H9 (cell line): ENCODE measurements around the gene CLCNKA. TPM values are rescaled to one million over a fixed set of nuclear protein-coding genes. Genes with fewer than 3 reads are reported as not detected.

Experiments used
- DNase-seq: peaks from one replicate; pipeline ENCODE4 v3.0.0-alpha.2; 2017
- H2AFZ ChIP-seq: one replicate; pipeline ENCODE4 v1.6.1; 2013; ENCODE audit warnings: mild to moderate bottlenecking, low read length, control low read depth, moderate library complexity
- H2AK5ac ChIP-seq: 2 replicates; pipeline ENCODE4 v1.6.1; 2013; ENCODE audit warnings: low read length, control low read depth, mixed read lengths; ENCODE audit not compliant: insufficient read length
- H2BK120ac ChIP-seq: one replicate; pipeline ENCODE4 v1.6.1; 2013; ENCODE audit warnings: low read depth, mild to moderate bottlenecking, low read length, control low read depth, inconsistent platforms; ENCODE audit not compliant: poor library complexity, severe bottlenecking
- H2BK12ac ChIP-seq: 2 replicates; pipeline ENCODE4 v1.6.1; 2013; ENCODE audit warnings: low read length, control low read depth, mixed read lengths, low read depth; ENCODE audit not compliant: insufficient read length
- H2BK15ac ChIP-seq: 2 replicates; pipeline ENCODE4 v1.6.1; 2013; ENCODE audit warnings: low read depth, low read length, control low read depth
- H2BK20ac ChIP-seq: one replicate; pipeline ENCODE4 v1.6.1; 2013; ENCODE audit warnings: low read depth, mild to moderate bottlenecking, low read length, control low read depth, inconsistent platforms; ENCODE audit not compliant: poor library complexity, severe bottlenecking
- H2BK5ac ChIP-seq: 2 replicates; pipeline ENCODE4 v1.6.1; 2013; ENCODE audit warnings: low read length, control low read depth, mixed read lengths; ENCODE audit not compliant: insufficient read length
- H3K14ac ChIP-seq: 2 replicates; pipeline ENCODE4 v1.6.1; 2013; ENCODE audit warnings: low read length, control low read depth; ENCODE audit not compliant: insufficient read depth
- H3K18ac ChIP-seq: 2 replicates; pipeline ENCODE4 v1.6.1; 2013; ENCODE audit warnings: low read depth, mild to moderate bottlenecking, mixed read lengths, low read length, control low read depth; ENCODE audit not compliant: insufficient read length
- H3K23ac ChIP-seq: 2 replicates; pipeline ENCODE4 v1.6.1; 2013; ENCODE audit warnings: low read length, control low read depth, mixed read lengths, low read depth; ENCODE audit not compliant: insufficient read length
- H3K23me2 ChIP-seq: 2 replicates; pipeline ENCODE4 v1.6.1; 2013; ENCODE audit warnings: low read depth, mild to moderate bottlenecking, mixed read lengths, low read length, control low read depth; ENCODE audit not compliant: insufficient read length, poor library complexity, severe bottlenecking
- H3K27ac ChIP-seq: 2 replicates; pipeline ENCODE4 v1.5.1; 2013; ENCODE audit warnings: low read length, control low read depth, mixed read lengths, low read depth; ENCODE audit not compliant: insufficient read length
- H3K27me3 ChIP-seq: 2 replicates; pipeline ENCODE4 v1.6.1; 2013; ENCODE audit warnings: low read length, control low read depth, inconsistent platforms; ENCODE audit not compliant: insufficient read depth
- H3K4ac ChIP-seq: 2 replicates; pipeline ENCODE4 v1.6.1; 2013; ENCODE audit warnings: low read depth, mild to moderate bottlenecking, control low read depth, inconsistent platforms, low read length, moderate library complexity
- H3K4me1 ChIP-seq: 2 replicates; pipeline ENCODE4 v1.6.1; 2013; ENCODE audit warnings: low read length, control low read depth, inconsistent platforms; ENCODE audit not compliant: insufficient read depth
- H3K4me2 ChIP-seq: 2 replicates; pipeline ENCODE4 v1.6.1; 2013; ENCODE audit warnings: low read length, control low read depth, mixed read lengths; ENCODE audit not compliant: insufficient read length, insufficient read depth
- H3K56ac ChIP-seq: 2 replicates; pipeline ENCODE4 v1.6.1; 2013; ENCODE audit warnings: low read depth, mild to moderate bottlenecking, mixed read lengths, low read length, control low read depth; ENCODE audit not compliant: insufficient read length
- H3K79me1 ChIP-seq: 2 replicates; pipeline ENCODE4 v1.6.1; 2013; ENCODE audit warnings: low read depth, mild to moderate bottlenecking, moderate library complexity, low read length, control low read depth, inconsistent platforms; ENCODE audit not compliant: insufficient read depth, poor library complexity, severe bottlenecking
- H3K79me2 ChIP-seq: 2 replicates; pipeline ENCODE4 v1.6.1; 2013; ENCODE audit warnings: low read length, control low read depth, inconsistent platforms; ENCODE audit not compliant: insufficient read depth
- H3K9ac ChIP-seq: 2 replicates; pipeline ENCODE4 v1.6.1; 2013; ENCODE audit warnings: low read length, control low read depth, mixed read lengths; ENCODE audit not compliant: insufficient read length; ENCODE audit errors: extremely low read depth
- H3K9me3 ChIP-seq: one replicate; pipeline ENCODE4 v1.6.1; 2013; ENCODE audit warnings: low read depth, low read length, inconsistent platforms; ENCODE audit not compliant: control insufficient read depth
- H3T11ph ChIP-seq: one replicate; pipeline ENCODE4 v1.6.1; 2013; ENCODE audit warnings: mild to moderate bottlenecking, low read length, control low read depth, inconsistent platforms
- H4K20me1 ChIP-seq: one replicate; pipeline ENCODE4 v1.6.1; 2013; ENCODE audit not compliant: control insufficient read depth, insufficient read length, insufficient read depth
- H4K5ac ChIP-seq: 2 replicates; pipeline ENCODE4 v1.6.1; 2013; ENCODE audit warnings: low read depth, mild to moderate bottlenecking, mixed read lengths, low read length, control low read depth; ENCODE audit not compliant: insufficient read length
- H4K8ac ChIP-seq: replicated peaks from 2 replicates; pipeline ENCODE4 v1.6.1; 2013; ENCODE audit warnings: low read length, control low read depth, mixed read lengths, low read depth; ENCODE audit not compliant: insufficient read length
- H4K91ac ChIP-seq: 2 replicates; pipeline ENCODE4 v1.6.1; 2013; ENCODE audit warnings: low read depth, mild to moderate bottlenecking, moderate library complexity, mixed read lengths, low read length, control low read depth; ENCODE audit not compliant: insufficient read length
- H3K27ac Mint-ChIP-seq, 3 experiments: 2 replicates in 2 of 3; 3 replicates in 1 of 3; pipeline ENCODE4 v1.8.0; 2020 to 2021; ENCODE audit warnings: mixed read lengths in 3 of 3, mild to moderate bottlenecking in 1 of 3, moderate library complexity in 1 of 3
- H3K27me3 Mint-ChIP-seq: 2 replicates; pipeline ENCODE4 v1.8.0; 2021; ENCODE audit warnings: low read depth, mild to moderate bottlenecking, moderate library complexity, mixed read lengths
- H3K36me3 Mint-ChIP-seq, 3 experiments: 2 replicates in 2 of 3; 3 replicates in 1 of 3; pipeline ENCODE4 v1.8.0; 2020 to 2021; ENCODE audit warnings: low read depth in 3 of 3, mixed read lengths in 3 of 3; ENCODE audit not compliant: insufficient read depth in 1 of 3
- H3K4me1 Mint-ChIP-seq, 2 experiments: 2 replicates each; pipeline ENCODE4 v1.8.0; 2020; ENCODE audit warnings: mixed read lengths in 2 of 2
- H3K4me3 Mint-ChIP-seq, 2 experiments: 2 replicates in 1 of 2; 3 replicates in 1 of 2; pipeline ENCODE4 v1.8.0; 2020 to 2021; ENCODE audit warnings: mild to moderate bottlenecking in 2 of 2, mixed read lengths in 2 of 2, moderate library complexity in 1 of 2
- H3K9me3 Mint-ChIP-seq, 2 experiments: 2 replicates in 1 of 2; 3 replicates in 1 of 2; pipeline ENCODE4 v1.8.0; 2020; ENCODE audit warnings: mild to moderate bottlenecking in 2 of 2, mixed read lengths in 2 of 2, moderate library complexity in 1 of 2
- CTCF ChIP-seq: fragments of 200-600 bp; sonication (generic); conservative IDR thresholded peaks from 3 replicates; pipeline ENCODE4 v1.8.0; 2021; ENCODE audit warnings: antibody characterized with exemption, mild to moderate bottlenecking
- WGBS: extraction: QIAGEN DNeasy Blood & Tissue Kit; methylation state at CpG from one replicate; pipeline ENCODE4 v1.1.7; 2013; ENCODE audit warnings: missing lambda C conversion rate, low lambda C conversion rate, mixed read lengths; ENCODE audit not compliant: insufficient read length; ENCODE audit errors: extremely low coverage; 5-methylcytosine and 5-hydroxymethylcytosine counted together
- total RNA-seq: library from RNA; stranded (reverse); gene quantifications from 2 replicates; pipeline ENCODE4 v1.2.1, GENCODE V29; 2021

The CLCNKA gene
- total RNA-seq, 1 experiment from 2014 or later = 0.98 TPM

GRCh38 chr1:15972409-15972808, 49.4 kb upstream of the CLCNKA start:
- Histone ChIP-seq H3K9ac (no peak overlapping the region), H3K18ac (no peak overlapping the region), H4K8ac (no peak overlapping the region), H3K56ac (no peak overlapping the region), H4K20me1 (no peaks in the 10 kb centered on the region), H3K27ac (no peak overlapping the region), H4K5ac (no peak overlapping the region), H2BK20ac (no peak overlapping the region), H4K91ac (no peak overlapping the region), H2BK15ac (no peak overlapping the region), H3K27me3 (no peaks in the 10 kb centered on the region), H3T11ph (no peak overlapping the region), H3K4ac (no peak overlapping the region), H2AFZ (no peak overlapping the region), H3K4me2 (no peak overlapping the region), H2AK5ac (no peak overlapping the region), H3K9me3 (no peaks in the 10 kb centered on the region), H3K23ac (no peak overlapping the region), H2BK5ac (no peak overlapping the region), H2BK12ac (no peak overlapping the region), H3K79me2 (no peaks in the 10 kb centered on the region), H3K23me2 (no peaks in the 10 kb centered on the region), H3K79me1 (no peaks in the 10 kb centered on the region), H2BK120ac (no peak overlapping the region), H3K4me1 (no peaks in the 10 kb centered on the region), H3K14ac (no peak overlapping the region)
- Mint-ChIP-seq H3K4me1 (peaks cover 11 to 14% of the 10 kb centered on the region in 2 experiments), H3K27ac (no peak overlapping the region), H3K4me3 (no peak overlapping the region), H3K36me3 (peaks cover 24 to 44% (median 31%) of the 10 kb centered on the region in 3 experiments), H3K27me3 (no peaks in the 10 kb centered on the region), H3K9me3 (peaks cover 4 to 11% of the 10 kb centered on the region in 2 experiments; a peak in 4 of 5 replicates)
- WGBS = no CpG with 5 or more reads among the region's 1 CpG
- no peak for TF ChIP-seq CTCF
- no peak for DNase-seq
